GM12872 (cell line): Measurements from ENCODE around the gene TACC2.

Experiments
- CTCF ChIP-seq: IDR thresholded peaks from 3 replicates; pipeline ENCODE4 v1.5.1; 2011; ENCODE audit warnings: low read depth, mild to moderate bottlenecking, low read length, moderate library complexity; ENCODE audit not compliant: insufficient read depth

TACC2 gene

GRCh38 chr10:121952226-121952625 is 36.7 kb upstream of the TACC2 start:
- TF ChIP-seq CTCF = no peak

- no peak for TF ChIP-seq CTCF
Measured at GRCh38 chr10:121956111-121957061, 32.6 kb upstream of the TACC2 start.

- TF ChIP-seq CTCF = no peak
Measured at GRCh38 chr10:121959671-121960070, 29.3 kb upstream of the TACC2 start.

GRCh38 chr10:121961456-121961855 is 27.5 kb upstream of the TACC2 start:
- TF ChIP-seq CTCF = no peak

- TF ChIP-seq CTCF = no peak
Measured at GRCh38 chr10:121965996-121966395, 23.0 kb upstream of the TACC2 start.

- no peak for TF ChIP-seq CTCF
Measured at GRCh38 chr10:121974019-121974534, 14.9 kb upstream of the TACC2 start.

- TF ChIP-seq CTCF = peak; percentile 74; the same call in 2 of the 3 replicates
Measured at GRCh38 chr10:121974535-121975294, 14.2 kb upstream of the TACC2 start, which contains the start of gene NSMCE4A. NSMCE4A (minus strand) TSS chr10:121975217; CDS start chr10:121975165, 52 bp downstream.
